Forelimb muscle (tissue), 1 donor: ENCODE data around the gene DEXI. TPM values are rescaled to one million over a fixed set of nuclear protein-coding genes. Genes with fewer than 3 reads are reported as not detected.
"Not testable (repeated sequence)": the region's sequence is repeated elsewhere in the genome, so short reads cannot be mapped to it uniquely, and the experiment has no call there.

Experiments used
- DNase-seq: peaks from one replicate; pipeline ENCODE4 v3.0.0-alpha.2; 2013; ENCODE audit warnings: low read depth
- polyA plus RNA-seq: library from polyadenylated mRNA; unstranded; fragments of 120-200 nt; gene quantifications from one replicate; pipeline ENCODE4 v1.2.1, GENCODE V29; 2013; ENCODE audit not compliant: insufficient read length

The DEXI gene
- polyA plus RNA-seq, 1 donor = 56.9 TPM

DNA sequence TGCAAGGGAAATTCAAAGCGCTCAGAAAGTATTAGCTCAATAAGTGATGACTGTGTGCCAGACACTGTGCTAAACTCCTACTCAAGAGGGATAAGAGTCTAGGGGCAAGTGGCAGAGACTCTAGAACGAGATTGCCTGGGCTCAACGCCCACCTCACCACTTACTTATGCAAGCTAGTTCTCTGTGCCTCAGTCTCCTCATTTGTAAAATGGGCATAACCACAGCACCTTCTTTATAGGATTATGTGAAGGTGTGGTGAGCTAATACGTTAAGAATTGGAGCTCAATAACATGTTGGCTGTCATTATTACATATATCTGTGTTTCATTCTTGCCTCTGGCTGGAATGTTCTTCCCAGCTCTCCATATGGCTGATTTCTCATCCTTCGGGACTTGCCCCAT, 15.4 kb downstream of the DEXI start:
- DNase-seq = no peak

DNA sequence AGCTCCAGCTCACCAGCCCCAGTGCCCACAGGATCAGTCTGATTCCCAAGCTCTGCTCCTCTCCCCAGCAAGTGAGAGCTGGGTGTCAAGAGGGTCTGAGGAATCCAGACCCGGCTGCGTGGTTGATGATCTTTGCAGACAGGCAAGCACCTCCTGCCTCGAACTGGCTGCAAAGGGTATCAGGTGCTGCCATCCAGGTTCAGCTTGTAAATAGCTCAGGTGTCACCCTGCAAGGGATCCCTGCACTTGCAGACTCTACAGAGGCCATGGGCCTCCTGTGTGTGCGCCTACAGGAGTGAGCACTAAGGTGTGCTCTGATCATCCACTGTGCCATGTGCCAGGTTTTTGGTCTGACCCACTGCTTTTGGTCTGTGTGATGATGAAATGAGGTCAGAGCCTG, 16.2 kb downstream of the DEXI start:
- DNase-seq = no peak

DNA sequence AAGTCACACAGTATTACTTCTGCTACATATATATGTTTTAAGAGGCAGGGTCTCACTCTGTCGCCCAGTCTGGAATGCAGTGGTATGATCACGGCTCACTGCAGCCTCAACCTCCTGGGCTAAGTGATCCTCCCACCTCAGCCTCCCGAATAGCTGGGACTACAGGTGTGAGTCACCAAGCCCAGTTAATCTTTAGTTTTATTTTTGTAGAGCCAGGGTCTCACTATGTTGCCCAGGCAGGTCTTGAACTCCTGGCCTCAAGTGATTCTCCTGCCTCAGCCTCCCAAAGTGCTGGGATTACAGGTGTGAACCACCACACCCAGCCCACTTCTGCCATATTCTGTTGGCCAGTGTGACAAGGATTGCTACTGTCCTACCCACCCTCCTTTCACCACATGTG, 17.0 kb downstream of the DEXI start:
- DNase-seq = not testable (repeated sequence)

DNA sequence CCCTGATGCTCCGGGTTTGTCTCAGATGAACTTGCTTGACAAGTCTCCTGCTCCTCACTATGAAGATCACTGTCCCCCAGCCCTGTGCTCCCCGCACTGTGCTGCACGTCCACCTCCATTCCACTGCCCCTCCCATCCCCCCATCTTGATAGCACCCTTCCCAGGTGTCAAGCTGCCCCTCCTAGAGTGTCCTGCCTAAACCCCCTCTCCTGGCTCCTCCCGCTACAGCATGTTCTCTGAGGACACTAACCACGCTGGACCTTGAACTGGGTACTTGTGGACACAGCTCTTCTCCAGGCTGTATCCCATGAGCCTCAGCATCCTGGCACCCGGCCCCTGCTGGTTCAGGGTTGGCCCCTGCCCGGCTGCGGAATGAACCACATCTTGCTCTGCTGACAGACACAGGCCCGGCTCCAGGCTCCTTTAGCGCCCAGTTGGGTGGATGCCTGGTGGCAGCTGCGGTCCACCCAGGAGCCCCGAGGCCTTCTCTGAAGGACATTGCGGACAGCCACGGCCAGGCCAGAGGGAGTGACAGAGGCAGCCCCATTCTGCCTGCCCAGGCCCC, 18.5 kb downstream of the DEXI start:
- no peak for DNase-seq

DNA sequence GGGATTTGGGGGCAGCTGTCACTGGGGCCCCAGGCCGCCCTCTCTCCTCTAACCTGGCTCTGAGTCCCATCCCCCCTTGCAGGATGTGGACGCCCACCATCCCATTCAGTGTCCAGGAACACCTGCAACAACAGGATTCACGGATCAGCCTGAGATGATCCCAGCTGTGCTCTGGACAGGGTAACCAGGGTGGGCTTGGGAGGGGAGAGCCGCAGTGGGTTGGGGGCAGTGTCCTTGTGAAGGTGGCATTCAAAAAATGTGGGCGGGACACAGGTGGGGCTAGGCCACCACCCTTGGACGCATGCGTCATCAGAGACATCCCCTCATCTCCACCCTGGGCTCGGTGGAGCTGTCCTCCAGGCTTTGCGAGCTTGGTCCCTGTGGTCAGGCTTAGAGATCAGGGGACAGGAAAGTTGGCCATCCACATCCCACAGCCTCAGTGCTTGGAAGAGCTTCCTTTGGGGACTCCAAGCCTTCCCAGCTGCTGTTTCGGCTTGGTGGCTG, 19.1 kb downstream of the DEXI start:
- DNase-seq = no peak

DNA sequence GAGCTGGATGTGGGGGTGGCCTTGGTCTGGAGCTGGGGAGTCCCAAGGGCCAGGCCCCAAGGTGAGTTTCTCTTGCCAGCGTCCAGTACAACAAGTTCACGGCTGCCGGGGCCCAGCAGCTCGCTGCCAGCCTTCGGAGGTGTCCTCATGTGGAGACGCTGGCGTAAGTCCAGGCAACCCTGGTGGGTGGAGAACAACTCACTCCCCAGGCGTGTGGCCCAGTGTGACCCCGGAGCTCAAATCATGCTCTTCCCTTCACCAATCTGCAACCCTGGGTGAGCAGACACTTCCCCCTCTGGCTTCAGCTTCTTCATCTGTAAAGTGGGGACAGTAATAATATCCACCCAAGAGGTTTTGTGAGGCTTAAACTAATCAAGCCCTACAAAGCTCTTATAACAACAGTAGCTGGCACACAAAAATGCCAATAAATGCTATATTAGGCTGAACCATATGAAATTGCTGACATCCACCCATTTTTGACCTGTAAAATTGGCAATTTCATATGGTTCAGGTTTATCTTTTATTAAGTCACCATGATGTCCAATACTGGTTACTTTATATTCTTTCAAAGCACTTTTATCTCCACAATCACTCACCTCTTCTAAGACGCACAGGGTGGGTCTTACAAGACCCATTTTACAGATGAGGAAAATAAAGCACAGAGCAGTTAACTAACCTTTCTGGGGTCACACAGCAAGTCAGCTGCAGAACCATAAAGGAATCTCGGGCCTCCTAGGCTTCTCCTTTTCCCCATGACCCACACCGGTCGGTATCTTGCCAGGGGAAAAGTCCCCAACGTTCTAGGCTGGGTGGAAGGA, 19.7 kb downstream of the DEXI start:
- DNase-seq = no peak

DNA sequence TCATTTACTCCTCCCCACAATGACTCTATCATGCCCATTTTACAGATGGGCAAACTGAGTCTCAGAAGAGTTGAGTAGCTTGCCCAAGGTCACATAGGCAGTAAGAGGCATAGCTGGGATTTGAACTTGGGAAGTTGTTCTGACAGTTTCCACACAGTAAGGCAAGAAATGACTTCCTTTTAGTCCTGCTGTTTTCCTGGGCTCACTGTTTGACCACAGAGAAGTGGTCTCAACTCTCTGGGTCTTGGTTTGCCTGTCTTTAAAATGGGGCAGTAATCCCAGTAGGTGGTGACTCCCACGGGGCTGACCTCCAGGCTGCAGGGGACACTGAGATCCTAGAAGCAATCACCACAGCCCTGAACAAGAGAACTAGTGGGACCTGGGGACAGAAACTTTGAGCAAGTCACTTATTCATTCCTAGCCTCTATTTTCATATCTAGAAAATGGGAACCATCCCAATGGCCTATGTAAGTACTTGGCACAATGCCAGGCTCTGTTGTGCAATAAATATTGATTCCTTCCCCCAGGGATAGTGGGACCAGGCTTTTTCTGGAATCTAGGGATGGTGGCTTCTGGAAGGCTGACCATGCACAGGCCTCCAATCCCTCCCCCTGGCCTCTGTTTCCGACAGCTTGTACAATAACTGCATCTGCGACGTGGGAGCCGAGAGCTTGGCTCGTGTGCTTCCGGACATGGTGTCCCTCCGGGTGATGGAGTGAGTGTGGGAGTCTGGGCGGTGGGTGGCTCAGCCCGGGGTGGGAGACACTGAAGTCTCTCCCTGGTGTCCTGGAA, 20.5 kb downstream of the DEXI start:
- DNase-seq = no peak

DNA sequence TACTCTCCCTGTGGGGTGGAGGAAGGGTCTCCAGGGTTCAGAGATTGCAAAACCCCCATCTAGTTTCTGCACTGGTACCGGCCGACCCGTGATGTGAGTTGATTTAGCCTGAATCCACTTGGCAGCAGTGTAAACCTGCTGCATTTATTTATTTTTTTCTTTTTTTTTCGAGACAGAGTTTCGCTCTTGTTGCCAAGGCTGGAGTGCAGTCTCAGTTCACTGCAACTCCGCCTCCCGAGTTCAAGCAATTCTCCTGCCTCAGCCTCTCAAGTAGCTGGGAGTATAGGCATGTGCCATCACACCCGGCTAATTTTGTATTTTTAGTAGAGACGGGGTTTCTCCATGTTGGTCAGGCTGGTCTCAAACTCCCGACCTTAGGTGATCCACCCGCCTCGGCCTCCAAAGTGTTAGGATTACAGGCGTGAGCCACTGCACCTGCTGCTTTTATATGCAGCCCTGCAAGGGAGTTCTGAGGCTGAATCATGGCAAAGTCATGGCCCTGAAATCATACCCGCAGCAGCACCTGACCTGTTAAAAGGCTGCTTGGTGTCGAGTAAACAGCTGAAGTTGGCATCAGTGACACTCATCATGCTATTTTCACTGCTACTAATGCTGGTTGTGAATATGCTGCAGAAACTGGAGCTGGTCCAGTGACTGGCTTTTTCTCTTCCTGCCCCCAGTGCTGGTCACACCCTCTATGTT, 21.4 kb downstream of the DEXI start:
- no peak for DNase-seq

DNA sequence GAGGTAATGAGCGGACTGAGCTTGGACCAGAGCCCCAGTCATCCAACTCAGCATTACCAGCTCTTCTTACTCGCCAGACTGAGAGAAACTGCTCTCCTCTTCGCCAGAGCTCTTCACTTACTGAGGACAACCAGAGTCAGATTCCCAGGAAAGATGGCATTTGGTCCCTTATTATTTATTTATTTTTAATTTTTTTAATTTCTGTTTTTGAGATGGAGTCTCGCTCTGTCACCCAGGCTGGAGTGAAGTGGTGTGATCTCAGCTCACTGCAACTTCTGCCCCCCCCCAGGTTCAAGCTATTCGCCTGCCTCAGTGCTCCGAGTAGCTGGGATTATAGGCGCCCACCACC, 23.3 kb downstream of the DEXI start:
- no peak for DNase-seq

DNA sequence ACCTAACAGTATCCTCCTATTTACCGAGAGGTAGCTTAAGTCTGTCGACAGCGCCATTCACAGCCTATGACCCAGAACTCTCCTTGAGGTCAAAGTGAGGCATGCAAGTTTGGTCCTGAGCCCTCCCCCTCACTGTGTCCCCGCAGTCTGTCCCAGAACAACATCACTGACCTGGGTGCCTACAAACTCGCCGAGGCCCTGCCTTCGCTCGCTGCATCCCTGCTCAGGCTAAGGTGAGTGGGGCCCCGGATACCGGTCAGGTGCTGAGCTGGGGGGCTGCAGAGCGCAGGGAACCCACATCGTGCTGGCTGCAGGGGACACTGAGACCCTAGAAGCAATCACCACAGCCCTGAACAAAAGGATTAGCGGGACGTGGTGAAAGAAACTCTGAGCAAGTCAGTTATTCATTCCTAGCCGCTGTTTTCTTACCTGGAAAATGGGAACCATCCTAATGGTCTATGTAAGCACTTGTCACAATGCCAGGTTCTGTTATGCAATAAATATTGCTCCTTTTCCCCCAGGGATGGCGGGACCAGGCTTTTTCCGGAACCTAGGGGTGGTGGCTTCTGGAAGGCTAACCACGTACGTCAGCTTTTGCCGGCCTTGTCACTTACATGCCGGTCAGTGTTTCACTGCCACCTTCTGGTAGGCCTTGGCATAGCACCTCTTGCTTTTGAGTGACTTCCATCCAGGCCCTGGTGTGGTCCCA, 23.8 kb downstream of the DEXI start:
- DNase-seq = peak; percentile 94

DNA sequence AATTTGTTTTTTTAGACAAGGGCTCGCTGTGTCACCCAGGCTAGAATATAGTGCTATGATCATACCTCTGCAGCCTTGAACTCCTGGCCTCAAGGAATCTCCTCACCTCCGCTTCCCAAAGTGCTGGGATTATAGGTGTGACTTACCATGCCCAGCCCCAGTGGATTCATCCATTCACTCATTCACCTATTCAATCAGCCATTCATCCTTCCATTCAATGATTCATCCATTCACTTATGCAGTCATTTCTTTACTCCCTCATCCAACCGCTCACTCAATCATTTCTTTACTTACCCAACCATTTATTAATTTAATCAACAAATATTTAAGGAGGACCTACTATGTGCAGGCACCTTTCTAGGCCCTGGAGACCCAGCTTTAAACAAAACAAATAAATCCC, 25.7 kb downstream of the DEXI start:
- DNase-seq = no peak

DNA sequence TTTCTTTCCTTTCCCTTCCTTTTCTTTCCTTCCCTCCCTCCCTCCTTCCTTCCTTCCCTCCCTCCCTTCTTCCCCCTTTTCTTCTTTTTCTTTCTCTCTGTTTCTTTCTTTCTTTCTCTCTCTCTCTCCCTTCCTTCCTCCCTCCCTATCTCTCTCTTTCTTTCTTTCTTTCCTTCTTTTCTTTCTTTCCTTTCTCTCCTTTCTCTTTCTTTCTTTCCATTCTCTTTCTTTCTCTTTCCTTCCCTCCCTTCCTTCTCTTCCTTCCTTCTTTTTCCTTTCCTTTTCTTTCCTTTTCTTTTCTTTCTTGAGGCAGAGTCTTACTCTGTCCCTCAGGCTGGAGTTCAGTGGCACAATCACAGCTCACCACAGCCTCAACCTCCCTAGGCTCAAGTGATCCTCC, 31.0 kb downstream of the DEXI start:
- no peak for DNase-seq

DNA sequence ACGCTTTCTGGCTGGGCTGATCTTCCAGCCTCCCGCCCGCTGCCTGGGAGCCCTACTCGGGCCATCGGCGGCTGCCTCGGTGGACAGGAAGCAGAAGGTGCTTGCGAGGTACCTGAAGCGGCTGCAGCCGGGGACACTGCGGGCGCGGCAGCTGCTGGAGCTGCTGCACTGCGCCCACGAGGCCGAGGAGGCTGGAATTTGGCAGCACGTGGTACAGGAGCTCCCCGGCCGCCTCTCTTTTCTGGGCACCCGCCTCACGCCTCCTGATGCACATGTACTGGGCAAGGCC, 34.6 kb downstream of the DEXI start:
- no peak for DNase-seq

DNA sequence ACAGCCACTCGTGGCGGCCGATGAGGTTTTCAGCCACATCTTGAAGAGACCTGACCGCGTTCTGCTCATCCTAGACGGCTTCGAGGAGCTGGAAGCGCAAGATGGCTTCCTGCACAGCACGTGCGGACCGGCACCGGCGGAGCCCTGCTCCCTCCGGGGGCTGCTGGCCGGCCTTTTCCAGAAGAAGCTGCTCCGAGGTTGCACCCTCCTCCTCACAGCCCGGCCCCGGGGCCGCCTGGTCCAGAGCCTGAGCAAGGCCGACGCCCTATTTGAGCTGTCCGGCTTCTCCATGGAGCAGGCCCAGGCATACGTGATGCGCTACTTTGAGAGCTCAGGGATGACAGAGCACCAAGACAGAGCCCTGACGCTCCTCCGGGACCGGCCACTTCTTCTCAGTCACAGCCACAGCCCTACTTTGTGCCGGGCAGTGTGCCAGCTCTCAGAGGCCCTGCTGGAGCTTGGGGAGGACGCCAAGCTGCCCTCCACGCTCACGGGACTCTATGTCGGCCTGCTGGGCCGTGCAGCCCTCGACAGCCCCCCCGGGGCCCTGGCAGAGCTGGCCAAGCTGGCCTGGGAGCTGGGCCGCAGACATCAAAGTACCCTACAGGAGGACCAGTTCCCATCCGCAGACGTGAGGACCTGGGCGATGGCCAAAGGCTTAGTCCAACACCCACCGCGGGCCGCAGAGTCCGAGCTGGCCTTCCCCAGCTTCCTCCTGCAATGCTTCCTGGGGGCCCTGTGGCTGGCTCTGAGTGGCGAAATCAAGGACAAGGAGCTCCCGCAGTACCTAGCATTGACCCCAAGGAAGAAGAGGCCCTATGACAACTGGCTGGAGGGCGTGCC, 35.1 kb downstream of the DEXI start:
- DNase-seq = no peak

DNA sequence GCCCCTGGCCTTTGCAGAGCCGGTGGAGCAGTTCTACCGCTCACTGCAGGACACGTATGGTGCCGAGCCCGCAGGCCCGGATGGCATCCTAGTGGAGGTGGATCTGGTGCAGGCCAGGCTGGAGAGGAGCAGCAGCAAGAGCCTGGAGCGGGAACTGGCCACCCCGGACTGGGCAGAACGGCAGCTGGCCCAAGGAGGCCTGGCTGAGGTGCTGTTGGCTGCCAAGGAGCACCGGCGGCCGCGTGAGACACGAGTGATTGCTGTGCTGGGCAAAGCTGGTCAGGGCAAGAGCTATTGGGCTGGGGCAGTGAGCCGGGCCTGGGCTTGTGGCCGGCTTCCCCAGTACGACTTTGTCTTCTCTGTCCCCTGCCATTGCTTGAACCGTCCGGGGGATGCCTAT, 35.8 kb downstream of the DEXI start:
- no peak for DNase-seq

DNA sequence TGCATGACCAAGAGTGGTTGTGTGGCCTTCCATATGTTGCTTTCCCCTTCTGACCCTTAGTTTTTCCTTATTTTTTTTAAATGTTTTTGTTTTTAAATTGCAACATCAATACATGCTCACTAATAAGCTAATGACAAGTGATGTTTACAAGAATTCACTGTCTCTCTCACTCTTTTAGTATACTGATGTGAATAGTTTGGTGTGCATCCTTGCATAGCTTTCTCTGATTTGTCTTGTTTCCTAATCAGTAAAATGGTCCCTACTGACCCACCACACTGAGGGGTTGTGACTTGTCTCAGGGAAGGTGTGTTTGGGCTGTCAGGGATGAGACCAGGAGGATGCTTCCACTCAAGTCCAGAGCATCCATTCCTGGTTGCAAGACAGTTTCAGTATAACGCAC, 39.3 kb downstream of the DEXI start:
- no peak for DNase-seq

DNA sequence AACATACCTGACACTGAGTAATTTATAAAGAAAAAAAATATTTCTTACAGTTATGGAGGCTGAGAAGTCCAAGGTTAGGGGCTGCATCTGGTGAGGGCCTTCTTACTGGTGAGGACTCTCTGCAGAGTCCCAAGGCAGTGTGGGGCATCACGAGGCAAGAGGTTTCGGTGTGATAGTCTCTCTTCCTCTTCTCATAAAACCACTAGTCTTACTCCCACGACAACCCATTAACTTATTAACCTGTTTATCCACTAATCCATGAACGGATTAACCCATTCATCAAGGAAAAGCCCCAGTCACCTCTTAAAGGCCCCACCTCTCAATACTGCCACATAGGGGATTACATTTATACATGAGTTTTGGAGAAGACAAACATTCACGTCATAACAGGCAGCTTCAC, 45.1 kb downstream of the DEXI start:
- no peak for DNase-seq

DNA sequence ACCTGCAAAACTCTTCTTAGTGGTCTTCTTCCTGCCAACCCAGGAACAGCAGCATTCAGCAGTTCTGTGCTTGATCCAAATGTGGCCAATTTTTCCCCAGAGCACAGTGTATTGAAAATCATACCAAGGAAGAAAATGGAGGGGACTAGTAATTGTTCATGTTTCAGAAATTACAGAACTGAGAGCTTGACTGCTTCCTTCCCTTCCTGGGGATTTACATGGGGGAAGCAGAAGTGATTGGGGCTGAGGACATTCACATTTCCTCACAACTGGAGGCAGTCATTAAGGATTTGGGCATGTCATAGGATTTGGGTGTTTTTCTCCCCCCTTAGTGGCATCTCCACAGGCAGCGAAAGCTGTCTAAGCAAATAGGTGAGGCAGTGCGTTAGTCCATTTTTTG, 45.5 kb downstream of the DEXI start:
- no peak for DNase-seq

DNA sequence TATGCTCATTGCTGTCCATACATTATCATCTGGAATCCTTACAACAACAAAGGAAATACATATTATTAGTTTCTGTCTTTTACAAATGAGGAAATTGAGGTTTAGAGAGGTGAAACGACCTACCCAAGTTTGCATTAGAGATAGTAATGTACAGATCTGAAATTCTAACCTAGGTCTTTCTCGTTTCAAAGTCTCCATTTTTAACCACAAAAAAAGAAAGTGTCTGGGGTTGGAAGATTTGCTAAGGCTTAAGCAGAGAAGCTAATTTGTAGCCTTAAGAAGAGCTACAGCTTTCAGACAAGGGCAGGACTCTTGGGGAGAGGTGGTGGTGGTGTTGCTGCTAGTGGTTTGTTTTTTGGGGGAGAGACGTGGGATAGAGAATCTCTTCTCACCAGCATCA, 46.1 kb downstream of the DEXI start:
- DNase-seq = no peak

DNA sequence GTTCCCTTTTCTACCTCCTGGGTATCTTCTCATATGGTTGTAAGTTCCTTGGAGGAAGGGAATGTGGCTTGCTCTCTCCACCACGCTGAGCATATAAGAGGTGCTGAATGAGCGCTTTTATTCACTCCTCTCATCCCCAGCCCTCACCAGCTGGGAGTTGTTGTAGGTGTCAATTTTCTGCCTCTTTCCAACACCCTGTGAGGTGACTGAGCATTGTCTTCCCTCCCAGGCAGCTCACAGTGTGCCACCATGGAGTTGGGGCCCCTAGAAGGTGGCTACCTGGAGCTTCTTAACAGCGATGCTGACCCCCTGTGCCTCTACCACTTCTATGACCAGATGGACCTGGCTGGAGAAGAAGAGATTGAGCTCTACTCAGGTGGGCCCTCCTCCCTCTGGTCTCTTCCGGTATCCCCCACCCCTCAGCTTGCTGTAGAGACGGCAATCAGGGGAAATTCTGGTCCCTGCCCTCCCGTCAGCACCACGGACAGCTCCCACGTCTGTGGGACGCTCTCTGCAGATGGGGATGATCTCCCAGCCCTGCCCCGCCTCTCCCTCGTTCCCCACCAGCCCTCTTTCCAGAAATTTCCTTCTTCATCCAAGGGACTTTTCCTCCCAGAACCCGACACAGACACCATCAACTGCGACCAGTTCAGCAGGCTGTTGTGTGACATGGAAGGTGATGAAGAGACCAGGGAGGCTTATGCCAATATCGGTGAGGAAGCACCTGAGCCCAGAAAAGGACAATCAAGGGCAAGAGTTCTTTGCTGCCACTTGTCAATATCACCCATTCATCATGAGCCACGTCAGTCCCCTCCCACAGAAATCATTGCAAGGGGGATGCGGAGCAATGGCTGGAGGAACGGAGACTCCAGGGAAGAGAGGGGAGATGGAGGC, 47.0 kb downstream of the DEXI start:
- no peak for DNase-seq
